H9 (cell line): ENCODE data around the gene FREY1. TPM values are rescaled to one million over a fixed set of nuclear protein-coding genes. Genes with fewer than 3 reads are reported as not detected.
A peak's percentile ranks its signal among the peaks of the same experiment; 100 is the strongest.

Source experiments
- DNase-seq: peaks from one replicate; pipeline ENCODE4 v3.0.0-alpha.2; 2017
- H2AFZ ChIP-seq: one replicate; pipeline ENCODE4 v1.6.1; 2013; ENCODE audit warnings: mild to moderate bottlenecking, low read length, control low read depth, moderate library complexity
- H2AK5ac ChIP-seq: 2 replicates; pipeline ENCODE4 v1.6.1; 2013; ENCODE audit warnings: low read length, control low read depth, mixed read lengths; ENCODE audit not compliant: insufficient read length
- H2BK120ac ChIP-seq: one replicate; pipeline ENCODE4 v1.6.1; 2013; ENCODE audit warnings: low read depth, mild to moderate bottlenecking, low read length, control low read depth, inconsistent platforms; ENCODE audit not compliant: poor library complexity, severe bottlenecking
- H2BK12ac ChIP-seq: 2 replicates; pipeline ENCODE4 v1.6.1; 2013; ENCODE audit warnings: low read length, control low read depth, mixed read lengths, low read depth; ENCODE audit not compliant: insufficient read length
- H2BK15ac ChIP-seq: 2 replicates; pipeline ENCODE4 v1.6.1; 2013; ENCODE audit warnings: low read depth, low read length, control low read depth
- H2BK20ac ChIP-seq: one replicate; pipeline ENCODE4 v1.6.1; 2013; ENCODE audit warnings: low read depth, mild to moderate bottlenecking, low read length, control low read depth, inconsistent platforms; ENCODE audit not compliant: poor library complexity, severe bottlenecking
- H2BK5ac ChIP-seq: 2 replicates; pipeline ENCODE4 v1.6.1; 2013; ENCODE audit warnings: low read length, control low read depth, mixed read lengths; ENCODE audit not compliant: insufficient read length
- H3K14ac ChIP-seq: 2 replicates; pipeline ENCODE4 v1.6.1; 2013; ENCODE audit warnings: low read length, control low read depth; ENCODE audit not compliant: insufficient read depth
- H3K18ac ChIP-seq: 2 replicates; pipeline ENCODE4 v1.6.1; 2013; ENCODE audit warnings: low read depth, mild to moderate bottlenecking, mixed read lengths, low read length, control low read depth; ENCODE audit not compliant: insufficient read length
- H3K23ac ChIP-seq: 2 replicates; pipeline ENCODE4 v1.6.1; 2013; ENCODE audit warnings: low read length, control low read depth, mixed read lengths, low read depth; ENCODE audit not compliant: insufficient read length
- H3K23me2 ChIP-seq: 2 replicates; pipeline ENCODE4 v1.6.1; 2013; ENCODE audit warnings: low read depth, mild to moderate bottlenecking, mixed read lengths, low read length, control low read depth; ENCODE audit not compliant: insufficient read length, poor library complexity, severe bottlenecking
- H3K27ac ChIP-seq: 2 replicates; pipeline ENCODE4 v1.5.1; 2013; ENCODE audit warnings: low read length, control low read depth, mixed read lengths, low read depth; ENCODE audit not compliant: insufficient read length
- H3K27me3 ChIP-seq: 2 replicates; pipeline ENCODE4 v1.6.1; 2013; ENCODE audit warnings: low read length, control low read depth, inconsistent platforms; ENCODE audit not compliant: insufficient read depth
- H3K4ac ChIP-seq: 2 replicates; pipeline ENCODE4 v1.6.1; 2013; ENCODE audit warnings: low read depth, mild to moderate bottlenecking, control low read depth, inconsistent platforms, low read length, moderate library complexity
- H3K4me1 ChIP-seq: 2 replicates; pipeline ENCODE4 v1.6.1; 2013; ENCODE audit warnings: low read length, control low read depth, inconsistent platforms; ENCODE audit not compliant: insufficient read depth
- H3K4me2 ChIP-seq: 2 replicates; pipeline ENCODE4 v1.6.1; 2013; ENCODE audit warnings: low read length, control low read depth, mixed read lengths; ENCODE audit not compliant: insufficient read length, insufficient read depth
- H3K56ac ChIP-seq: 2 replicates; pipeline ENCODE4 v1.6.1; 2013; ENCODE audit warnings: low read depth, mild to moderate bottlenecking, mixed read lengths, low read length, control low read depth; ENCODE audit not compliant: insufficient read length
- H3K79me1 ChIP-seq: 2 replicates; pipeline ENCODE4 v1.6.1; 2013; ENCODE audit warnings: low read depth, mild to moderate bottlenecking, moderate library complexity, low read length, control low read depth, inconsistent platforms; ENCODE audit not compliant: insufficient read depth, poor library complexity, severe bottlenecking
- H3K79me2 ChIP-seq: 2 replicates; pipeline ENCODE4 v1.6.1; 2013; ENCODE audit warnings: low read length, control low read depth, inconsistent platforms; ENCODE audit not compliant: insufficient read depth
- H3K9ac ChIP-seq: 2 replicates; pipeline ENCODE4 v1.6.1; 2013; ENCODE audit warnings: low read length, control low read depth, mixed read lengths; ENCODE audit not compliant: insufficient read length; ENCODE audit errors: extremely low read depth
- H3K9me3 ChIP-seq: one replicate; pipeline ENCODE4 v1.6.1; 2013; ENCODE audit warnings: low read depth, low read length, inconsistent platforms; ENCODE audit not compliant: control insufficient read depth
- H3T11ph ChIP-seq: one replicate; pipeline ENCODE4 v1.6.1; 2013; ENCODE audit warnings: mild to moderate bottlenecking, low read length, control low read depth, inconsistent platforms
- H4K20me1 ChIP-seq: one replicate; pipeline ENCODE4 v1.6.1; 2013; ENCODE audit not compliant: control insufficient read depth, insufficient read length, insufficient read depth
- H4K5ac ChIP-seq: 2 replicates; pipeline ENCODE4 v1.6.1; 2013; ENCODE audit warnings: low read depth, mild to moderate bottlenecking, mixed read lengths, low read length, control low read depth; ENCODE audit not compliant: insufficient read length
- H4K8ac ChIP-seq: replicated peaks from 2 replicates; pipeline ENCODE4 v1.6.1; 2013; ENCODE audit warnings: low read length, control low read depth, mixed read lengths, low read depth; ENCODE audit not compliant: insufficient read length
- H4K91ac ChIP-seq: 2 replicates; pipeline ENCODE4 v1.6.1; 2013; ENCODE audit warnings: low read depth, mild to moderate bottlenecking, moderate library complexity, mixed read lengths, low read length, control low read depth; ENCODE audit not compliant: insufficient read length
- H3K27ac Mint-ChIP-seq, 3 experiments: 2 replicates in 2 of 3; 3 replicates in 1 of 3; pipeline ENCODE4 v1.8.0; 2020 to 2021; ENCODE audit warnings: mixed read lengths in 3 of 3, mild to moderate bottlenecking in 1 of 3, moderate library complexity in 1 of 3
- H3K27me3 Mint-ChIP-seq: 2 replicates; pipeline ENCODE4 v1.8.0; 2021; ENCODE audit warnings: low read depth, mild to moderate bottlenecking, moderate library complexity, mixed read lengths
- H3K36me3 Mint-ChIP-seq, 3 experiments: 2 replicates in 2 of 3; 3 replicates in 1 of 3; pipeline ENCODE4 v1.8.0; 2020 to 2021; ENCODE audit warnings: low read depth in 3 of 3, mixed read lengths in 3 of 3; ENCODE audit not compliant: insufficient read depth in 1 of 3
- H3K4me1 Mint-ChIP-seq, 2 experiments: 2 replicates each; pipeline ENCODE4 v1.8.0; 2020; ENCODE audit warnings: mixed read lengths in 2 of 2
- H3K4me3 Mint-ChIP-seq, 2 experiments: 2 replicates in 1 of 2; 3 replicates in 1 of 2; pipeline ENCODE4 v1.8.0; 2020 to 2021; ENCODE audit warnings: mild to moderate bottlenecking in 2 of 2, mixed read lengths in 2 of 2, moderate library complexity in 1 of 2
- H3K9me3 Mint-ChIP-seq, 2 experiments: 2 replicates in 1 of 2; 3 replicates in 1 of 2; pipeline ENCODE4 v1.8.0; 2020; ENCODE audit warnings: mild to moderate bottlenecking in 2 of 2, mixed read lengths in 2 of 2, moderate library complexity in 1 of 2
- WGBS: extraction: QIAGEN DNeasy Blood & Tissue Kit; methylation state at CpG from one replicate; pipeline ENCODE4 v1.1.7; 2013; ENCODE audit warnings: missing lambda C conversion rate, low lambda C conversion rate, mixed read lengths; ENCODE audit not compliant: insufficient read length; ENCODE audit errors: extremely low coverage; 5-methylcytosine and 5-hydroxymethylcytosine counted together
- total RNA-seq: library from RNA; stranded (reverse); gene quantifications from 2 replicates; pipeline ENCODE4 v1.2.1, GENCODE V29; 2021
- TF ChIP-seq, protein P1 (sequence below): fragments of 200-600 bp; sonication (generic); conservative IDR thresholded peaks from 3 replicates; pipeline ENCODE4 v1.8.0; 2021; ENCODE audit warnings: antibody characterized with exemption, mild to moderate bottlenecking

FREY1 gene
- total RNA-seq, 1 experiment from 2014 or later = 2.1 TPM

- Histone ChIP-seq H3K4ac (no peak overlapping the region), H3K9ac (no peak overlapping the region), H3K27me3 (no peaks in the 10 kb centered on the region), H2BK20ac (no peak overlapping the region), H2BK120ac (no peak overlapping the region), H4K20me1 (no peaks in the 10 kb centered on the region), H4K91ac (no peak overlapping the region), H3K18ac (no peak overlapping the region), H3K79me1 (no peaks in the 10 kb centered on the region), H2AK5ac (no peak overlapping the region), H4K8ac (no peak overlapping the region), H2AFZ (no peak overlapping the region), H3K14ac (no peak overlapping the region), H2BK12ac (no peak overlapping the region), H3K56ac (no peak overlapping the region), H3K23me2 (no peaks in the 10 kb centered on the region), H3K4me1 (0 out of 2 replicates have a peak, but pooled peaks cover 2% of the 10 kb centered on the region), H3K27ac (no peak overlapping the region), H2BK5ac (no peak overlapping the region), H4K5ac (no peak overlapping the region), H3T11ph (no peak overlapping the region), H3K23ac (no peak overlapping the region), H3K4me2 (peak overlapping the region; percentile 22), H2BK15ac (no peak overlapping the region), H3K79me2 (no peaks in the 10 kb centered on the region), H3K9me3 (no peaks in the 10 kb centered on the region)
- Mint-ChIP-seq H3K9me3 (no peaks in the 10 kb centered on the region), H3K4me3 (peak overlapping the region; percentile 61 to 75), H3K36me3 (peaks cover 0 to 2% (median 0%) of the 10 kb centered on the region in 3 experiments; a peak in 1 of 7 replicates), H3K4me1 (peaks cover 8 to 15% of the 10 kb centered on the region in 2 experiments), H3K27ac (peak overlapping the region in 1 of 3 experiments; percentile 10; a peak in 1 of 7 replicates), H3K27me3 (peaks cover 10% of the 10 kb centered on the region)
- DNase-seq = no peak
- no CpG with 5 or more reads among the region's 10 CpGs for WGBS
- TF ChIP-seq, protein P1, sequence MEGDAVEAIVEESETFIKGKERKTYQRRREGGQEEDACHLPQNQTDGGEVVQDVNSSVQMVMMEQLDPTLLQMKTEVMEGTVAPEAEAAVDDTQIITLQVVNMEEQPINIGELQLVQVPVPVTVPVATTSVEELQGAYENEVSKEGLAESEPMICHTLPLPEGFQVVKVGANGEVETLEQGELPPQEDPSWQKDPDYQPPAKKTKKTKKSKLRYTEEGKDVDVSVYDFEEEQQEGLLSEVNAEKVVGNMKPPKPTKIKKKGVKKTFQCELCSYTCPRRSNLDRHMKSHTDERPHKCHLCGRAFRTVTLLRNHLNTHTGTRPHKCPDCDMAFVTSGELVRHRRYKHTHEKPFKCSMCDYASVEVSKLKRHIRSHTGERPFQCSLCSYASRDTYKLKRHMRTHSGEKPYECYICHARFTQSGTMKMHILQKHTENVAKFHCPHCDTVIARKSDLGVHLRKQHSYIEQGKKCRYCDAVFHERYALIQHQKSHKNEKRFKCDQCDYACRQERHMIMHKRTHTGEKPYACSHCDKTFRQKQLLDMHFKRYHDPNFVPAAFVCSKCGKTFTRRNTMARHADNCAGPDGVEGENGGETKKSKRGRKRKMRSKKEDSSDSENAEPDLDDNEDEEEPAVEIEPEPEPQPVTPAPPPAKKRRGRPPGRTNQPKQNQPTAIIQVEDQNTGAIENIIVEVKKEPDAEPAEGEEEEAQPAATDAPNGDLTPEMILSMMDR = no peak
Measured at GRCh38 chr11:45884596-45885185, 22.4 kb downstream of the FREY1 start.
